Retinal pigment epithelial cell (primary cell): Measurements from ENCODE around the gene MICU1.
A peak's percentile ranks its signal among the peaks of the same experiment; 100 is the strongest.

Source experiments
- DNase-seq: peaks from one replicate; pipeline ENCODE4 v3.0.0-alpha.2; 2010; ENCODE audit warnings: low read depth
- H3K4me3 ChIP-seq: 2 replicates; pipeline ENCODE4 v1.5.1; 2011; ENCODE audit warnings: mild to moderate bottlenecking, low read length, control low read depth, moderate library complexity
- TF ChIP-seq, protein P1 (sequence below): conservative IDR thresholded peaks from 2 replicates; pipeline ENCODE4 v1.5.1; 2011; ENCODE audit warnings: low read depth, low read length, control low read depth, inconsistent platforms

Gene MICU1

DNA sequence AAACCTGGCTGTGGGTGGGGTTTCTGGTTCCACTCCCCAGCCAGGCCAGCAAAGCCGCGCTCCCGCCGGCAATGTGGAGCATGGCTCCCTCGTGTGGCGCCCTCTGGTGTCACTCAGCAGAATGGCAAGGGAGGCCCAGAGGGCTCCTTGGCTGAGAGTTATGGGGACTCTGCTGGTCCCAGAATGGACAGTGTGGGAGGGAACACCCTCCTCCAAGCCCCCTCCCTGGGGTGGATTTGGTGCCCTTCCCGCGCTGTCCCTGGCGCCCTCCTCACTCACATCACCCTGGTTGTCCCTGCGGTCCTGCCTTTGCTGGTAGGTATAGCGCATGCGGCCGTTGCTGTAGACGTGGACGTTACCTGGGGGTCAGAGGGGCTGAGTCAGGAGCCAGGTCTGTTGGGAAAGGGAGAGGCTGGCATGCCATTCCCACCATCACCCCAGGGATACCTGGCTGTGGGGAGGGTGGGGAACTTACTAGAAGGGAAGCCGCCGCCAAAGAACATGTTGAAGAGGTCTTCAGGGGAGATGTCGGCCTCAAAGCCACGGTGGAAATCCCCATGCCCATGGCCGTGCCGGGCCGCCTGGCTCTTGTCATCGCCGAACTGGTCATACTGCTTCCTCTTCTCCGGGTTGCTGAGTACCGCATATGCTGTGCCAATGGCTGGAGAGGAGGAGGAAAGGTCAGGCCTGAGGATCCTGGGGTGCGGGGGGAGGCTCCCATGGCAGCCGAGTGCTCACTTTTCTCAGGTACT is 285.2 kb downstream of the MICU1 start:
- DNase-seq: no peak
- TF ChIP-seq, protein P1, sequence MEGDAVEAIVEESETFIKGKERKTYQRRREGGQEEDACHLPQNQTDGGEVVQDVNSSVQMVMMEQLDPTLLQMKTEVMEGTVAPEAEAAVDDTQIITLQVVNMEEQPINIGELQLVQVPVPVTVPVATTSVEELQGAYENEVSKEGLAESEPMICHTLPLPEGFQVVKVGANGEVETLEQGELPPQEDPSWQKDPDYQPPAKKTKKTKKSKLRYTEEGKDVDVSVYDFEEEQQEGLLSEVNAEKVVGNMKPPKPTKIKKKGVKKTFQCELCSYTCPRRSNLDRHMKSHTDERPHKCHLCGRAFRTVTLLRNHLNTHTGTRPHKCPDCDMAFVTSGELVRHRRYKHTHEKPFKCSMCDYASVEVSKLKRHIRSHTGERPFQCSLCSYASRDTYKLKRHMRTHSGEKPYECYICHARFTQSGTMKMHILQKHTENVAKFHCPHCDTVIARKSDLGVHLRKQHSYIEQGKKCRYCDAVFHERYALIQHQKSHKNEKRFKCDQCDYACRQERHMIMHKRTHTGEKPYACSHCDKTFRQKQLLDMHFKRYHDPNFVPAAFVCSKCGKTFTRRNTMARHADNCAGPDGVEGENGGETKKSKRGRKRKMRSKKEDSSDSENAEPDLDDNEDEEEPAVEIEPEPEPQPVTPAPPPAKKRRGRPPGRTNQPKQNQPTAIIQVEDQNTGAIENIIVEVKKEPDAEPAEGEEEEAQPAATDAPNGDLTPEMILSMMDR: peak; percentile 95
- no peak overlapping the region for H3K4me3 ChIP-seq

DNA sequence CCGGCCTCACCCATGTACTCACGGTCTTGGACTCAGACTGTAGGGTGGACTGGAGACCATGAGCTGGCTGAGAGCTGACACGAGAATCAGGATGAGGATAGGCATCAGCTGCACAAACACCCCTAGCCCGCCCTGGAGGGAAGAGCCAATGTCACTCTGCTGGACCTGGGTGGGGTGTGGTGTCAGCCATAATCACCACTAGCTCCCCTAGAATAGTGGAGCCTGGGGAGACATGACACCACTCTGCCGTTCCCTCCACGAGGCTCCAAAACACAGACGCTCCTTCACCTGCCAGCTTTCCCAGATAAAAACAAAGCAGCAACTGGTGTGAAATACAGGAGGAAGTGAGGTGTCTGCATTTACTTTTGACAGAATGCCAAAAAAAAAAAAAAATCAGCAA is 287.7 kb downstream of the MICU1 start:
- H3K4me3 ChIP-seq: no peak overlapping the region
- TF ChIP-seq, protein P1: no peak
- no peak for DNase-seq

DNA sequence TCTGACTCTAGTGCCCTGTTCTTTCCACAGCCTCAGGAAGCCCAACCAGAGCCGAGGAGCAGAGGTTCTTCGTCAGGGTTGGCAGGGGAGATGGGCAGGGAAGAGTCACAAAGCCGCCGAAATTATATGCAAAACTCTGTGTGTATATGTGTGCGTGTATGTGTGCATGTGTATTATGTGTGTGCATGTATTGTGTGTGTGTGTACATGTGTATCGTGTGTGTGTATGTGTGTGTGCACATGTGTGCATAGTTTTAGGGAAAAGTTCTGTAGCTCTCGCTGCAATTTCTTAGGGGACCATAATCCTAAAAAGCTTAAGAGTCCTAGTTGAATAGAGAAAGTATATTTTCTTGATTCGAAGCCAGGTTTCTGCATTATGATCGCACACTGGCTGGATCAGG is 288.2 kb downstream of the MICU1 start:
- TF ChIP-seq, protein P1: no peak
- no peak overlapping the region for H3K4me3 ChIP-seq
- DNase-seq: no peak

- H3K4me3 ChIP-seq: no peak overlapping the region
- TF ChIP-seq, protein P1: peak; percentile 97
- DNase-seq: no peak
Measured at GRCh38 chr10:72337039-72337629, 288.7 kb downstream of the MICU1 start.

DNA sequence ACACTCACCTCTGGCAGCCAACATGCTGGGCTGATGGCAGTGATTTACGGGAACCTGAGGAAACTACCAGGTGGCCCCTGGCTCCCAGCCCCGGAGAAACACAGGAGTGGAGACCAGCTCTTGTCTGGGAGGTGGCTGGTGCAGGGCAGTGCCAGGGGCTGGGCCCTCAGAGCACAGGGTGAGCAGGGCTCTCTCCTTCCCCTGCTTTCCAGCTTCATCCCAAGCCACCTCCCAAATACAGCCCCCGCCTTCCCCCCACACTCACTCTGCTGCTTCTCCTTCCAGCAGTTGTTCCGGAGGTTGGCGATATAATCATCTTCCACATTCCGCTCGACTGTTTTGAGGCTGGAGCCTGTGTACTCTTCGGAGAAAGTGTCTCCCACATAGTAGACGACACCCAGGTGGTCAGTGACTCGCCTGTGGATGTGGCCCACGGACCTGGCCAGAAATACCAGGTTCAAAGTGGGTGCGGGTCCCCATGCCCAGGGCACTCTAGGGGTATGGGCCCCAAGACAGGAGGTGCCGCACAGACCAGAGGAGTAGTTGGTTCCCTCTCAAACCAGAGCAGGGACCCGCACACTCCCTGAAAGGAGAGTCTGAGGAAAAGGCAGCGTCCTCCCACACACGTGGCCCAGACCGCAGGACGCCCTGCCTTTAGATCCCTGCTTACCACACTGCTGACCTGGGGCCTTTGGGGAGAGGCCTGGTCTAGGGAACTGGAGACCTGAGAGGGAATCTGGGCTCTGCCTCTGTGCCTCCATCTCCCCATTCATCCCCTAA is 289.4 kb downstream of the MICU1 start:
- TF ChIP-seq, protein P1: no peak
- H3K4me3 ChIP-seq: no peak overlapping the region
- DNase-seq: no peak

DNA sequence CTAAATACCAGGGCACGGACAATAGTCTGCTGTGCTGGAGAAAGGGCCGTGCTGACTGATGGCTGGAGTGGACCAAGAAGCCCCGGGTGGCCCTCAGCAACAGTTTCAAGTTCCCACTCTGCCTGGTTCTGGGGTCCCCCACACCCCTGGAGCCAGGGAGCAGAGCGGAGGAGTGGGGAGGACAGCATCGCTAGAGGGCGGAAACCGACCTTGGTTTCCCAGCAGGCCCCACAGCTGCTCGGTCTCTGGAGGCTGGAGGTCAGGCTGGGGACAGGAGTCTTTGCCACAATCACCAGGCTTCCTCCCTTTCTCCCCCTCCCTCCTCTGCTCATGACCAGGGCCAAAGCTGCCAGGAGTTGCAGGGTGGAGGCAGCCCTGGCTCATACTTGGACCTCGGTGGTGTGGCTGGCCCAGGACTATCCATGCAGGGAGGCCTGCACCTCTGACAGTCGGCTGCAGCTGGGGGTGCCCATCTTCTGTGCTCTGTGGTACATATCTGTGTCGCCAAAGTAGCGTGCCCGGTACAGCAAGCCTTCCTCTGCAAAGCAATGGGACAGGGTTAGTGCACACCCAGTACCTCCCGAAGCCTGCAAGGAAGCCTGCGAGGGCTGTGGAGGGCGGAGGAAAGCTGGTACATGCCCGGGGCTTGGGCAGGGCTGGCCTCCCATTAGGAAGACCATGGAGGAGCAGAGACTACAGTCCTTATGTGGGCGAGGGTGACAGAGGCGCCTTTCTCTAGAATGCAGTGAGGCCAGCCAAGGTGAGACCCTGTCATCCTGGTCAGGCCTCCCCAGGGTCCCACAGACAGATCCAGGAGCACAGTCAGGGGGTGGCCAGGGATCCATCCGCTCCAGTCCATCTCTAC is 290.3 kb downstream of the MICU1 start:
- DNase-seq: peak; percentile 87
- no peak overlapping the region for H3K4me3 ChIP-seq

More for the DNA sequence above, 290.3 kb downstream of the MICU1 start:
- TF ChIP-seq, protein P1: peak; percentile 12
